Measurements from ENCODE around the gene FMNL3.

Gene FMNL3

GRCh38 chr12:49588281-49588680 lies 118.9 kb downstream of the FMNL3 start:
- no peak for DNase-seq

- DNase-seq: no peak
Measured at GRCh38 chr12:49587174-49587908, 119.9 kb downstream of the FMNL3 start.

Data from NCI-H1694 treated with DMSO at 0.1 percent for 48 hours (cell line).